Epidermal melanocyte (primary cell): ENCODE measurements around the gene UPF2.
"Not testable (repeated sequence)": the region's sequence is repeated elsewhere in the genome, so short reads cannot be mapped to it uniquely, and the experiment has no call there.

Source experiments
- DNase-seq: peaks from one replicate; pipeline ENCODE4 v3.0.0; 2011; ENCODE audit warnings: low spot score; ENCODE audit not compliant: insufficient read length

Gene UPF2

DNA sequence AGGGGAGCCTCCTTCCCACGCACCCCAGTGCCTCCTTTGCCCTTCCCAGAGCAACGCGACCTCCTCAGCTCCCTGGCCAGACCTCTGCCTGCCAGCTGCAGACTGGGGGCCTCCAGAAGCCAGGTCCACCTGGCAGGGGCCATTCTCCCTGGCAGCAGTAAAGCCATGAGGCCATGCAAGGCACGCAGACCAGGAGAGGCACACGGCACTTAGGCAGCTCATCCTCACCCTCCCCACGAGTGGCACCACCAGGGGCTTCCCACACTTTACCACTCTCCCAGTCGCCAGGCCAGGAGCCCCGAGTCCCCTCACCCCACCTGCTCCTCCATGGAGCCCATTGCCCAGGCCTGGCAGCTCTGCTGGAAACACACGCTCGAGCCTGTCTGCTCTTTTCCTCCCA, 134.1 kb downstream of the UPF2 start:
- no peak for DNase-seq

GRCh38 chr10:11907914-11908313, 134.7 kb downstream of the UPF2 start:
- DNase-seq, result no peak

- DNase-seq, result no peak
Measured at GRCh38 chr10:11906714-11907113, 135.9 kb downstream of the UPF2 start.

DNA sequence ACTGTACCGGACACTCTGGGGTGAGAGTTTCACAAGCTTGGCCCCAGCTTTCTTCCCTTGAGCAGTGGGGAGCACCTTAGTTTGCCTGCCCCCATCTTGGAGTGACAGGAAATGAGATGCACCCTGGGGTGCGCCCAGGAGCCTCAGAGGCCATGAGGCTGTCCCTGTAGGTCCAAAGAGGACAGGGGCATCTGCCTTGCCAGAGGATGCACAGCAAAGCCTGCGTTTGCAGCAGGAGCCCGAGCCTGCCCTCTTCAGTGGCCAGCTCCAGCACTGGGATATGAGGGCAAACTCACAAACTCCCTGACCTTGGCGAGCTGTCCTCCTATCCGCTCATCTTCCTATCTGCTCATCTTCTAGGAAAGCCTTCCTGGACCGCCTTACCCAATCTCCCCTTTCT, 140.0 kb downstream of the UPF2 start:
- DNase-seq, result no peak

GRCh38 chr10:11901833-11902475, 140.7 kb downstream of the UPF2 start:
- no peak for DNase-seq

GRCh38 chr10:11901454-11901832, 141.2 kb downstream of the UPF2 start:
- DNase-seq, result no peak

DNA sequence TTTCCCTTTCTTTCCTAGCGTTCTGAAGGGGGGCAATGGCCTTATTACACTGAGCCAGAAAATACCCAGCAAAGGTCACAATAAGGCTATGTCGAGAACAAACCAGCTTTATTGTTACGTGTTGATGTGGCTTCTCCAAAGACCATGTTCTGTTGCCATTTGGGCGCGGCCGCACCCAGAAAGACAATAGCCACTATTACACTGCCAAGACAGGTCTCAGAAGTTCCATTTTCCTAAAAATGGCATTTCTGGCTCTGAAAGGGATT, 141.6 kb downstream of the UPF2 start:
- DNase-seq, result no peak

DNA sequence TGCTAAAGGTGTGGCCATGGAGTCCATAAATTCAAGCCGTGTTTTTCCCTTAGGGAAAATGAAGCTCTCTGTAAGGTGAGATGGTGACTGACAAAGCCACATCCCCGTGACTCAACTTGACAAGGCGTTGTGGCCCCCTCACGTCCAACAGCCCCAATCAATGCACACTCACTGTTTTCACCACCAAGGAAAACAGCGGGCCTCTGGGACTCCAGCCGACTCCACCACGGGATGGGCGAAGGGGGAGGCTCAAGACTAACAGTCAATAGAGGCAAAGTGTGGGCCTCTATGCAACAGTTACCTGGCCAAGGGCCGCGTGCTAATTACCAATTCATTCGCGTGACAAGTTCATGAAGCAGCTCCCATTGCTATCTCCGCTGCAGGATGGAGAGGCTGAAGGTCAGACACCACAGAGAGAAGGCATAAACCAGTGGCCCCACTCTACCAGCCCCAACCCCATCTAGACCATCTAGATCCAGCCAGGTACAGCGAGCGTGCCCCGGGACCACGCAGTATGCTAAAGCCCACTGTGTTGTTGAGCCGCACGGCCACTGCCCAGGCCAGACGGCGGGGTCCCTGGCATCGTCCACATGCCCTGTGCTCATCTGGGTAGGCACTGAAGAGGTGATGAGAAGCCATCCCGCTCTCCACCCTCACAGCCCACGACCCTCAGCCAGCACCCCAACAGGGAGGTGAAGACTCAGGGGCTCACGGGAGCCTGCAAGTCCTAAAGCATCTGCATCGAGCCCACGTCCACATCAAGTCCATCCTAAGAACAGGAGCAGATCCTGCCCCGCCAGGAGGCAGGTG, 143.3 kb downstream of the UPF2 start:
- DNase-seq, result no peak

DNA sequence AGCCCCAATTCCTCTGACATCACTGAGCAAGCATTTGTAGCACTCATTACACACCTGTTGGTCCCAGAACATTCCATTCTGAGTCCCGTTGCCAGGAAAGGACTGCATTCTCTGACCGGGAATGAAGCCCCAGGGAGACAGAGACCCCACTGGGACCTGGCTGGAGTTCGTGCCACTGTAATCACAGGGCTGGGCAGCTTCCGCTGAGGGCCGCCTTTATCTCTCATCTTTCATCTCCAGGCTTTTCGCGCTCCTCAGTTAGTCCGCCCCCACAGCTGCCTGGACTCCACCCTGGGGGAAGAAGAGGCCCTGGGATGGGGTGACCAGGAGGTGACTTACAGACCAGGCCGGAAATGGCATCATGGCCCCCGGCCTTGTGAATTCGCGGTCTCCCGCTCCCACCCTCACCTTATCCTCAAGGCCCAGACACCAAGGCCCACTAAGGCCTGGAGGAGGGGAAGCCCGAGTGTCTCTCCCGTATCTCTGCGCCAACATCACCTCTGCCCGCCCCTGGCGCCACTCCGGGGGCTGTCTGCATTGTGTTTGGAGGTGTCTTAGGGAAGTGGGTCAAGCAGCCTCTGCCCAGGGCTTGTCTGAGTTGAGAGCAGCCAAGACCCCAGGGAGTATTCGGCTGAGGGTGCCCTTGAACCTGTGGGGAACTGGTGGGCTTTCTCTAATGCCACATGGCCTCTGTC, 144.1 kb downstream of the UPF2 start:
- DNase-seq, result no peak

DNA sequence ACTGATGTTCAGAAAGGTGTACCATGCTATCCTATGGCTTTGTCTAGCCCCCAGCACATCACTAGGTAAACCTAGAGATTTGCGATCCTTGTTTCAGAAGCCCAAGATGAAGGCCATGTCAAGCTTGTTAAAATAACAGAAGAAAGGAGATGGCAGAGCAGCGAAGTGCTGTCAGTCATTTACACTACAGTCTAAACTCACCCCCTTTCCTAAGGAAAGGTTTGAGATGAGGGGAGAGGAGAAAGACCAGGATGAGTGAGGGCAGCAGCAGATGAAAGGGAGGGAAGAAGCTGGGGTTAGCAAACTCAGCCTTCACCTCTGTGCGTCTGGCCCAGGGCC, 144.6 kb downstream of the UPF2 start:
- DNase-seq, result no peak

DNA sequence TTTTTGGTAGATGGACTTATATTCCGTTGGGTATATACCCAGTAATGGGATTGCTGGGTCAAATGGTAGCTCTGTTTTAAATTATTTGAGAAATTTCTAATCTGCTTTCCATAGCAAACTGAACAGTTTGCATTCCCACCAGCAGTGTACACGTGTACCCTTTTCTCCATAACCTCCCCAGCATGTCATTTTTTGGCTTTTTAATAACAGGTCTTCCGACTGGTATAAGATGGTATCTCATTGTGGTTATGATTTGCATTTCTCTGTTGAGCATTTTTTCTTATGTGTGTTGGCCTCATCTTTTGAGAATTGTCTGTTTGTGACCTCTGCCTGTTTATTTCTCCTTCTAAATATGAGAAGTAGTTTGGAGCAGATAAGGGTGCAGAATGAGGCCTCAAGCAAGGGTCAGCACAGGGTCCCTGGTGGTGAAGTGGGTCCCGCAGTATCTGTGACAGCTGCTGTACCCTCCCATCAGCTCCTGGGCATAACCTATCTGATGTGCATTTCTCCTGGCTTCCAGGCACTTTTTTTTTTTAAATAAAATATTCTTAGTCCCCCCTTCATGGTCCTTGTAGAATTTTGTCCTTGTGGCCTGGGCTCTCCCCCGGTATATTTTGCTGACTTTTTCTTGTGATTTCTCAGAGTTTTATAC, 145.9 kb downstream of the UPF2 start:
- DNase-seq, result no peak

DNA sequence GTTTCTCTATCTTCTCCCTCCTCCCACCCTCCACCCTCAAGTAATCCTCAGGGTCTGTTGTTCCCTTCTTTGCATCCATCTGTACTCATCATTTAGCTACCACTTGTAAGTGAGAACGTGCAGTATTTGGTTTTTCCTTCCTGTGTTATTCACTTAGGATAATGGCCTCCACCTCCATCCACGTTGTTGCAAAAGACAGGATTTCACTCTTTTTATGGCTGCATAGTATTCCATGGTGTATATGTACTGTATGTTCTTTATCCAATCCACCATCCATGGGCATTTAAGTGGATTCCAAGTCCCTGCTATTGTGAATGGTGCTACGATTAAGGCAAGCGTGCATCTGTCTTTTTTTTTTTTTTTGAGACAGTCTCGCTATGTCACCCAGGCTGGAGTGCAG, 147.0 kb downstream of the UPF2 start:
- DNase-seq, result no peak

GRCh38 chr10:11895108-11895466, 147.5 kb downstream of the UPF2 start:
- DNase-seq, result no peak

- DNase-seq, result no peak
Measured at GRCh38 chr10:11894381-11895107, 148.1 kb downstream of the UPF2 start.

DNA sequence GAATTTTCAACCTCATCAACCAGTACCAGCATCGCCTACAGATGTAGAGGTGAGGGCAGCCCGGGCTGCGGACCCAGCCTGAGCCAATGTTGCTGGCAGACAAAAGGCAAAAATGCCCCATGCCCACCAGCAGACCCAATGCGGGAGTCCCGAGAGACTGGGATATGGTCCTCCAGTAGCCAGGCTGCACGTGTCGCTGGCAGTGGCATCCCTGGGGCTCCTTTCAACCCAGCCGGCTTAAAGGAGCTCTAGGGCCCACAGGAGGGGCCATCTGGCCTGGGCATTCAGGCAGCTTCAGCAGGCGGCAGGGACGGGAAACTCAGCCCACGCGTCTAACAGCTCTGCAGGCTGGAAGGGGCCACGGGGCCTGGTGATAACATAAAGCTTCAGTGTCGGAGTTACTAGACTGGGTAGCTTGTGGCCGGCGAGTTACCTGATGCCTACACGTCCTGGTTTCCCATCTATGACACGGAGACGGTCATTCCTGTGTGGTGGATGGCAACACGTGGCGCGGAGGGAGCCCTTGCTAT, 148.8 kb downstream of the UPF2 start:
- DNase-seq, result no peak

- DNase-seq, result no peak
Measured at GRCh38 chr10:11891776-11892486, 150.7 kb downstream of the UPF2 start.

DNA sequence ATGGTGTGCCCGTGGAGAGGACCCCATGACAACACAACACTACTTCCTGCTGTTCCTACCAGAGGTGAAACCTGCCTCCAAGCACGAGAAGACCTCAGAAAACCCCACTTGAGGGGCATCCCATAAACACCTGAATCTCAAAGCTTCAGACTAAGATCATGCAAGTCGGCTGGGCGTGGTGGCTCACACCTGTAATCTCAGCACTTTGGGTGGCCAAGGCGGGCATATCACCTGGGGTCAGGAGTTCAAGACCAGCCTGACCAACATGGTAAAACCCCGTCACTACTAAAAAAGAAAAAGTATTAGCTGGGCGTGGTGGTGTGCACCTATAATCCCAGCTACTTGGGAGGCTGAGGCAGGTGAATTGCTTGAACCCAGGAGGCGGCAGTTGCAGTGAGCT, 153.3 kb downstream of the UPF2 start:
- DNase-seq, result not testable (repeated sequence)

DNA sequence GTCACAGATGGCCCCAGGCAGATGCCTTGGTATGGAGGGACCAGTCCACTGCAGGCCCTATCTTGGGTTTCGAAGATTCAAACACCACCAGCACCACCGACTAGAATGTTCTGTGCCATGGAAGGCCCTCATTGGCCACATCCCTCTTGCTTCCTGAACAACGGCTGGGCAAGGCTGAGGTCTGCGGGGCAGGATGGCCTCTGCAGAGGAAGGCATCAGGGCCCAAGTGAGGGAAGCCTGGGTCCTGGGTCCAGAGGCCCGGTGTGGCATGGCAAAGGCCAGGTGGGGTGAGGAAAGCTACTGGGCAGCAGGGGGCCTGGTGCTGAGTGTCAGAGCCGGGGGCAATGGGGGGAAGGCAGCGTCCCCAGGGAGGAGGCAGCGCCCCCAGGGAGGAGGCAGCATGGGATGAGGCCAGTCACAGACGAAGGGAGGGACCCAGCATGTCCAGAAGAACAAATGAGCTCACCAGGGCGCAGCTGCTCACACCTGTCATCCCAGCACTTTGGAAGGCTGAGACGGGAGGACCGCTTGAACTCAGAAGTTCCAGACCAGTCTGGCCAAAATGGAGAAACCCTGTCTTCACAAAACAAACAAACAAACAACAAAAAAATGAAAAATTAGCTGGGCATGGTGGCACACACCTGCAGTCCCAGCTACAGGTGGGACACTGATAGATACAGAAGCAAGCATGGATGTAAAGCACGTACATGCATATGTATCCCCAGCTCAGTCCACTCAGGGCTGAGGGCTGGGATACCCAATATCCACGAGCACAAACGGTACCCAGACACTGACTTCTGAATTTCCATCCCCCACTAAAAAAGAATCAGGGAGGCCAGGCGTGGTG, 155.0 kb downstream of the UPF2 start:
- DNase-seq, result no peak

GRCh38 chr10:11886851-11887250, 155.8 kb downstream of the UPF2 start:
- no peak for DNase-seq

GRCh38 chr10:11886138-11886474, 156.5 kb downstream of the UPF2 start:
- no peak for DNase-seq
